ENCODE measurements around the gene FBXO17.
A peak's percentile ranks its signal among the peaks of the same experiment; 100 is the strongest.

Gene FBXO17

DNA sequence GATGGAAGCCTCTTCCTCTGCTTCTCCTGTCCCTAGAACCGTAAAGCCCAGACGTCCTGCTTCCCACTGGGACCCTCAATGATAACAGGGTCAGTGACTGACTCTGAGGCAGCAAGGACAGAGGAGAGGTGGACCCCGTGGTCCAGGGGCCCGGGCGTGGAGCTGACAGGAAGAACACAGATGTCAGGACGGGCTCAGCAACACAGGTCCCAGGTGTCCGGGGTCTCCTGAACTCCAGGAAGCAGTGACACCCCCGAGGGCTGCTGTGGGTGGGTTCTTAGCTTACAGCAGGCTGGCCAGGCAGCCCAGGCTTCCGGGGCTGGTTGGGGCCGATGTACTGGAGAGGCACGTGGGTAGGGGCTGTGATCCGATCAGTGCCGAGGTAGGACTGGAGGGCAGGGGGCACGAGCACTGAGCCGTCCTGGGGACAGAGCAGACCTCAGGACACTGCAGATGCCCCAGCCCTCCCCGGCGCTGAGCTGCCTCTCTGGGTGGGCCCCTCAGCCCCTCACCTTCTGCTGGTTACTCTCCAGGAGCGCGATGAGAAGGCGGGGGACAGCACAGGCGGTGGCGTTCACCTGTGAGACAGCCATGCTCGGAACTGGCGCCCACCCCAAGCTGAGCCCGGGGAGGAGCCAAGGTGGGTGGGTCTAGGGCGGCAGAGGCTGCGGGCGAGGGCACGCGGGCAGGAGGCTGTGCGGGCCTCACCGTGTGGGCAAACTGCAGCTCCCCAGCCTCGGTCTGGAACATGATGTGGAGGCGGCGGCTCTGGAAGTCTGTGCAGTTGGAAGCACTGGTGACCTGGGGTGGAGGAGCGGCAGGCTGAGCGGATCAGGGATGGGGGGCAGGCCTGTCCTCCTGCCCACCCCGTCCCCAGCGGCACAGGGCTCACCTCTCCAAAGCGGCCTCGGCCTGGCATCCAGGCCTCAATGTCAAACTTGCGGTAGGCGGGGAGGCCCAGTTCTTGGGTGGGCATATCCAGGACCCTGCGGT, 59.9 kb downstream of the FBXO17 start:
- H2AK5ac ChIP-seq (ENCODE audit: low read length) = no peak overlapping the region
- H3K56ac ChIP-seq (ENCODE audit: low read length) = no peak overlapping the region
- H3K4me2 ChIP-seq (ENCODE audit: low read length) = no peak overlapping the region
- no peak overlapping the region for H4K5ac ChIP-seq (ENCODE audit: low read length)
- H3K4ac ChIP-seq (ENCODE audit: low read depth, low read length) = no peak overlapping the region
- H2BK15ac ChIP-seq (replicated peaks; ENCODE audit: low read depth) = no peak overlapping the region
- H3K79me2 ChIP-seq (ENCODE audit: control insufficient read depth, insufficient read depth, low read length) = no peaks in the 10 kb centered on the region
- no peak overlapping the region for H3K23ac ChIP-seq (ENCODE audit: low read length)
- H4K8ac ChIP-seq (ENCODE audit: low read depth, low read length) = no peak overlapping the region
- H3K18ac ChIP-seq (ENCODE audit: low read length) = no peak overlapping the region
- H3K4me3 ChIP-seq (ENCODE audit: low read length) = no peak overlapping the region
- no CpG with 5 or more reads among the region's 44 CpGs for WGBS (ENCODE audit: extremely low coverage, insufficient coverage, low lambda C conversion rate)
- H2BK5ac ChIP-seq (ENCODE audit: low read length) = no peak overlapping the region
- H3K4me1 ChIP-seq (ENCODE audit: control insufficient read depth, low read depth, low read length) = no peaks in the 10 kb centered on the region
- H3K36me3 ChIP-seq (ENCODE audit: control insufficient read depth, insufficient read depth, low read length) = no peaks in the 10 kb centered on the region
- H2BK120ac ChIP-seq (ENCODE audit: low read depth, low read length) = no peak overlapping the region
- no peaks in the 10 kb centered on the region for H3K79me1 ChIP-seq (ENCODE audit: low read length)
- no peak for DNase-seq
- H3K27ac ChIP-seq (ENCODE audit: low read depth, low read length) = no peak overlapping the region
- H3K9ac ChIP-seq (ENCODE audit: low read length) = no peak overlapping the region
- no peaks in the 10 kb centered on the region for H3K27me3 ChIP-seq (ENCODE audit: insufficient read depth, low read length, poor library complexity)

- no CpG with 5 or more reads among the region's 8 CpGs for WGBS (ENCODE audit: extremely low coverage, insufficient coverage, low lambda C conversion rate)
- Histone ChIP-seq H3K4me2 (ENCODE audit: low read length) (no peak overlapping the region), H2BK120ac (ENCODE audit: low read depth, low read length) (no peak overlapping the region), H2BK5ac (ENCODE audit: low read length) (no peak overlapping the region), H4K8ac (ENCODE audit: low read depth, low read length) (no peak overlapping the region), H2AK5ac (ENCODE audit: low read length) (no peak overlapping the region), H3K79me2 (ENCODE audit: control insufficient read depth, insufficient read depth, low read length) (no peaks in the 10 kb centered on the region), H3K4ac (ENCODE audit: low read depth, low read length) (no peak overlapping the region), H3K9ac (ENCODE audit: low read length) (no peak overlapping the region), H2BK15ac (replicated peaks; ENCODE audit: low read depth) (no peak overlapping the region), H3K56ac (ENCODE audit: low read length) (no peak overlapping the region), H3K27ac (ENCODE audit: low read depth, low read length) (no peak overlapping the region), H3K4me3 (ENCODE audit: low read length) (no peak overlapping the region), H4K5ac (ENCODE audit: low read length) (no peak overlapping the region), H3K79me1 (ENCODE audit: low read length) (no peaks in the 10 kb centered on the region), H3K4me1 (ENCODE audit: control insufficient read depth, low read depth, low read length) (no peaks in the 10 kb centered on the region), H3K36me3 (ENCODE audit: control insufficient read depth, insufficient read depth, low read length) (no peaks in the 10 kb centered on the region), H3K23ac (ENCODE audit: low read length) (no peak overlapping the region), H3K18ac (ENCODE audit: low read length) (no peak overlapping the region), H3K27me3 (ENCODE audit: insufficient read depth, low read length, poor library complexity) (no peaks in the 10 kb centered on the region)
- DNase-seq = no peak
Observed at GRCh38 chr19:38913958-38914357, 61.6 kb downstream of the FBXO17 start.

DNA sequence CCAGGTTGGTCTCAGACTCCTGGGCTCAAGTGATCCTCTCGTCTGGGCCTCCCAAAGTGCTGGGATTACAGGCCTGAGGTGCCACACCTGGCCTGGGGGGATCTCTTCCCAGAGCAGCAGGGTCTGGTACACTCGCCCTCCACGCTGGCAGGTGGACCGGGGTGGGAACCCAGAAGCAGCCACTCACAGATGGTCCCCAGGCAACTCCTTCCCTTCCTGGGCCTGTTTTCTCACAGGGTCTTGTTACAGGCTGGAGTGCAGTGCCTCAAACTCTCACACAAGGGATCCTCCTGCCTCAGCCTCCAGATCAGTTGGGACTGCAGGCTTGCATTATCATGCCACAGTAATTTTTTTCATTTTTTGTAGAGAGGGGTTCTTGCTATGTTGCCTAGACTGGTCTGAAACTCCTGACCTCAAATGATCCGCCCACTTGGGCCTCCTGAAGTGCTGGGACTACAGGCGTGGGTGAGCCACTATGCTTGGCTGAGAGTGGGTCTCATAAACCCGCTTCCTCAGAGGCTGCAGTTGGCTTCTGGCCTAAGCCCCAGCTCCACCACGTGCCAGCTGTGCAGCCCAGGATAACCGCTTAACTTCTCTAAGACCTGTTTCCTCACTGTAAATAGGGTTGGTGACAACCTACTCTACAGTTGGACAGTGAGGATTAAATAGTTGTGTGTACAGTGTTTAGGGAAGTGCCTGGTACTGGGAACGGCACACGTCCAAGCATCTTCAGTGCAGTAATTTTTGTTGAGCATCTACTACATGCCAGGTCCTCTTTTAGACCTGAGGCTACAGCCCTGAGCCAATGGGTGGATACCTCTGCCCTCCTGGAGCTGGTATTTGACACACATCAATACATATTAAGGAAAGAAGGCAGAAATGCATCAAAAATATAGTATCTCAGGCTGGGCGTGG, 62.7 kb downstream of the FBXO17 start:
- Histone ChIP-seq H3K36me3 (ENCODE audit: control insufficient read depth, insufficient read depth, low read length) (no peaks in the 10 kb centered on the region), H3K4me3 (ENCODE audit: low read length) (no peak overlapping the region), H3K18ac (ENCODE audit: low read length) (no peak overlapping the region), H4K5ac (ENCODE audit: low read length) (no peak overlapping the region), H2BK5ac (ENCODE audit: low read length) (no peak overlapping the region), H3K4me2 (ENCODE audit: low read length) (no peak overlapping the region), H4K8ac (ENCODE audit: low read depth, low read length) (no peak overlapping the region), H3K79me2 (ENCODE audit: control insufficient read depth, insufficient read depth, low read length) (no peaks in the 10 kb centered on the region), H3K27ac (ENCODE audit: low read depth, low read length) (no peak overlapping the region), H3K4ac (ENCODE audit: low read depth, low read length) (no peak overlapping the region), H3K4me1 (ENCODE audit: control insufficient read depth, low read depth, low read length) (no peaks in the 10 kb centered on the region), H2AK5ac (ENCODE audit: low read length) (no peak overlapping the region), H3K27me3 (ENCODE audit: insufficient read depth, low read length, poor library complexity) (no peaks in the 10 kb centered on the region), H3K79me1 (ENCODE audit: low read length) (no peaks in the 10 kb centered on the region), H3K9ac (ENCODE audit: low read length) (no peak overlapping the region), H2BK15ac (replicated peaks; ENCODE audit: low read depth) (no peak overlapping the region), H2BK120ac (ENCODE audit: low read depth, low read length) (no peak overlapping the region), H3K23ac (ENCODE audit: low read length) (no peak overlapping the region), H3K56ac (ENCODE audit: low read length) (no peak overlapping the region)
- DNase-seq = no peak
- no CpG with 5 or more reads among the region's 12 CpGs for WGBS (ENCODE audit: extremely low coverage, insufficient coverage, low lambda C conversion rate)

- no peak for DNase-seq
- H3K23ac ChIP-seq (ENCODE audit: low read length) = no peak overlapping the region
- H3K36me3 ChIP-seq (ENCODE audit: control insufficient read depth, insufficient read depth, low read length) = no peaks in the 10 kb centered on the region
- H4K8ac ChIP-seq (ENCODE audit: low read depth, low read length) = no peak overlapping the region
- no peak overlapping the region for H4K5ac ChIP-seq (ENCODE audit: low read length)
- no peaks in the 10 kb centered on the region for H3K79me1 ChIP-seq (ENCODE audit: low read length)
- H3K4me1 ChIP-seq (ENCODE audit: control insufficient read depth, low read depth, low read length) = no peaks in the 10 kb centered on the region
- H2BK15ac ChIP-seq (replicated peaks; ENCODE audit: low read depth) = no peak overlapping the region
- H3K9ac ChIP-seq (ENCODE audit: low read length) = no peak overlapping the region
- H3K18ac ChIP-seq (ENCODE audit: low read length) = no peak overlapping the region
- no peak overlapping the region for H3K4me2 ChIP-seq (ENCODE audit: low read length)
- no peak overlapping the region for H3K27ac ChIP-seq (ENCODE audit: low read depth, low read length)
- no peak overlapping the region for H2AK5ac ChIP-seq (ENCODE audit: low read length)
- WGBS (ENCODE audit: extremely low coverage, insufficient coverage, low lambda C conversion rate) = no CpG with 5 or more reads among the region's 16 CpGs
- no peak overlapping the region for H3K4me3 ChIP-seq (ENCODE audit: low read length)
- no peaks in the 10 kb centered on the region for H3K79me2 ChIP-seq (ENCODE audit: control insufficient read depth, insufficient read depth, low read length)
- H3K4ac ChIP-seq (ENCODE audit: low read depth, low read length) = no peak overlapping the region
- H3K27me3 ChIP-seq (ENCODE audit: insufficient read depth, low read length, poor library complexity) = no peaks in the 10 kb centered on the region
- no peak overlapping the region for H3K56ac ChIP-seq (ENCODE audit: low read length)
- H2BK5ac ChIP-seq (ENCODE audit: low read length) = no peak overlapping the region
- H2BK120ac ChIP-seq (ENCODE audit: low read depth, low read length) = no peak overlapping the region
Observed at GRCh38 chr19:38911388-38912001, 64.0 kb downstream of the FBXO17 start.

DNA sequence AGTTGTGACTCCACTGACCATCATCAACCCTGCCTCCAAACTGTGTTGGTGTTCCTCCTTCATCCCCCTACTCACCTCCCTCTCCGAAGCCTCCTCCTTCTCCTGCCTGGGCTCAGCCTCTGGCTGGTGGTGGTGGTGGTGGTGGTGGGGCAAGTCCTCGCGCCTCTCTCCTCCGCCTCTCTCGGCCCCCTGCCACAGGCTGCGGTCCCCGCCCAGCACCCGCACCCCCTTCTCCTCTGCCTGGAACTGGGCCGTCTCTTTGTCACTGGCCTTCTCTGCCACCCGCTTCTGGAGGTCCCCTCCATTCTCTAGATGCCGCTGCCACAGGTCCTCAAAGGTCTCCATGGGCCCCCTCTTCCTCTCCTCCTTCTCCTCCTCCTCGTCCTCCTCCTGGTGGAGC, 65.1 kb downstream of the FBXO17 start:
- H2BK15ac ChIP-seq (replicated peaks; ENCODE audit: low read depth) = no peak overlapping the region
- H3K27me3 ChIP-seq (ENCODE audit: insufficient read depth, low read length, poor library complexity) = no peaks in the 10 kb centered on the region
- H3K36me3 ChIP-seq (ENCODE audit: control insufficient read depth, insufficient read depth, low read length) = peaks cover 2% of the 10 kb centered on the region
- no peak overlapping the region for H4K5ac ChIP-seq (ENCODE audit: low read length)
- no peak for DNase-seq
- no CpG with 5 or more reads among the region's 12 CpGs for WGBS (ENCODE audit: extremely low coverage, insufficient coverage, low lambda C conversion rate)
- no peaks in the 10 kb centered on the region for H3K79me1 ChIP-seq (ENCODE audit: low read length)
- H3K79me2 ChIP-seq (ENCODE audit: control insufficient read depth, insufficient read depth, low read length) = no peaks in the 10 kb centered on the region
- no peak overlapping the region for H3K18ac ChIP-seq (ENCODE audit: low read length)
- H3K23ac ChIP-seq (ENCODE audit: low read length) = peak overlapping the region; percentile 45
- H3K4me2 ChIP-seq (ENCODE audit: low read length) = no peak overlapping the region
- no peak overlapping the region for H2BK5ac ChIP-seq (ENCODE audit: low read length)
- no peak overlapping the region for H2BK120ac ChIP-seq (ENCODE audit: low read depth, low read length)
- H3K56ac ChIP-seq (ENCODE audit: low read length) = no peak overlapping the region
- no peak overlapping the region for H3K27ac ChIP-seq (ENCODE audit: low read depth, low read length)
- H3K4me1 ChIP-seq (ENCODE audit: control insufficient read depth, low read depth, low read length) = no peaks in the 10 kb centered on the region
- H3K9ac ChIP-seq (ENCODE audit: low read length) = no peak overlapping the region
- no peak overlapping the region for H3K4ac ChIP-seq (ENCODE audit: low read depth, low read length)
- no peak overlapping the region for H3K4me3 ChIP-seq (ENCODE audit: low read length)
- no peak overlapping the region for H2AK5ac ChIP-seq (ENCODE audit: low read length)
- H4K8ac ChIP-seq (ENCODE audit: low read depth, low read length) = no peak overlapping the region
